Measurements from ENCODE around the gene TGM3.

Gene TGM3

DNA sequence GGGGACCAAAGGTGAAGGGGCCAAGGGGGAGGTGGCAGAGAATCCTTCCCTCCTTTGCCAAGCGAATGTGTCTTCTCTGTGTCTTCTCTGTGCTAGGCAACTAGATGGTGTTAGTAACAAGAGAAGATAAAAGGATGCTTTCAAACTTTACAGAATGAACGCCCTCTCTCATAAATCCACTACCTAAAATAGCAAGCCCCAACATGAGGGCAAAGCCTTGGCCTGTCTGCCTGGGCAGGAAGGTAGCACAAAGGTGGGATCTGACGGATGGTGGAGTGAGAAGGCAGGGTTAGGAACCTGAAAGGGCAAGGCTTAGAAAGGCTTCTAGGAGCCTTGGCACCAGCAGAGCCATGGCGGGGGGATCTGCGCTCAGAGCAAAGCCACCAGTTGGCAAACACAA is 13.6 kb upstream of the TGM3 start:
- no peak for DNase-seq (ENCODE audit: low spot score)
- in situ Hi-C loops (cut with MboI; ENCODE audit: low pct_unique_long_range_greater_than_20kb, low sequenced_read_pairs, unreplicated experiment): no loop called here
- TF ChIP-seq CTCF (IDR thresholded peaks at IDR 0.05; ENCODE audit: extremely low read depth, insufficient read depth, missing control alignments): no peak

DNA sequence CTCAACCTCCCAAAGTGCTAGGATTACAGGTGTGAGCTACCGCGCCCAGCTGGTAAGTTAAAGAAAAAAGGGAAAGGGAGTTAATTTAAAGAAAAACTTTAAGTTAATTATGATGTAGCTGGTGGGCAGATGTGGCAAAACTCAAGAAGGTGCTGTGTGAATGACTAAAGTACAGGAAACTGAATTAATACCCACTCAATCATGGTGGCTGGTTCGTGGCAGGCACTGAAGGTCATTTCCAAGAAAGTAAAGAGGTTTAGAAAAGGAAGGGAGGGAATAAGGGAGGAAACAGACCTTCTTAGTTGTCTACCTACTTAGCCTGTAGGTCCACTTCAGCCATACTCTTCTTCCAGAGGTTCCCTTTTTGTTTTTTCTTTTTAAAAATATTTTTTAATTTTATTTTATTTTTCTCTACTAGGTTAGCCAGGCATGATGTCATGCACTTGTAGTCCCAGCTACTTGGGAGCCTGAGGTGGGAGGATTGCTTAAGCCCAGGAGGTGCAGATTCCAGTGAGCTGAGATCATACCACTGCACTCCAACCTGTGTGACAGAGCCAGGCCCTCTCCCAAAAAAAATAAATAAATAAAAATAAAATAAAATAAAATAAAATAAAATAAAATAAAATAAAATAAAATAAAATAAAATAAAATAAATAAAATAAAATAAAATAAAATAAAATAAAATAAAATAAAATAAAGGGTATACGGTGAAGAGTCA is 11.9 kb upstream of the TGM3 start:
- DNase-seq (ENCODE audit: low spot score): no peak
- in situ Hi-C loops (cut with MboI; ENCODE audit: low pct_unique_long_range_greater_than_20kb, low sequenced_read_pairs, unreplicated experiment): no loop called here
- no peak for TF ChIP-seq CTCF (IDR thresholded peaks at IDR 0.05; ENCODE audit: extremely low read depth, insufficient read depth, missing control alignments)

- DNase-seq (ENCODE audit: low spot score): no peak
- no peak for TF ChIP-seq CTCF (IDR thresholded peaks at IDR 0.05; ENCODE audit: extremely low read depth, insufficient read depth, missing control alignments)
- in situ Hi-C loops (cut with MboI; ENCODE audit: low pct_unique_long_range_greater_than_20kb, low sequenced_read_pairs, unreplicated experiment): no loop called here
These were observed 10.6 kb upstream of the TGM3 start for GRCh38 chr20:2285193-2285592.

- in situ Hi-C loops (cut with MboI; ENCODE audit: low pct_unique_long_range_greater_than_20kb, low sequenced_read_pairs, unreplicated experiment): no loop called here
- no peak for DNase-seq (ENCODE audit: low spot score)
- TF ChIP-seq CTCF (IDR thresholded peaks at IDR 0.05; ENCODE audit: extremely low read depth, insufficient read depth, missing control alignments): no peak
These were observed 10.2 kb upstream of the TGM3 start for GRCh38 chr20:2285613-2286012.

GRCh38 chr20:2287504-2287903 is 8.3 kb upstream of the TGM3 start:
- TF ChIP-seq CTCF (IDR thresholded peaks at IDR 0.05; ENCODE audit: extremely low read depth, insufficient read depth, missing control alignments): no peak
- in situ Hi-C loops (cut with MboI; ENCODE audit: low pct_unique_long_range_greater_than_20kb, low sequenced_read_pairs, unreplicated experiment): no loop called here
- no peak for DNase-seq (ENCODE audit: low spot score)

DNA sequence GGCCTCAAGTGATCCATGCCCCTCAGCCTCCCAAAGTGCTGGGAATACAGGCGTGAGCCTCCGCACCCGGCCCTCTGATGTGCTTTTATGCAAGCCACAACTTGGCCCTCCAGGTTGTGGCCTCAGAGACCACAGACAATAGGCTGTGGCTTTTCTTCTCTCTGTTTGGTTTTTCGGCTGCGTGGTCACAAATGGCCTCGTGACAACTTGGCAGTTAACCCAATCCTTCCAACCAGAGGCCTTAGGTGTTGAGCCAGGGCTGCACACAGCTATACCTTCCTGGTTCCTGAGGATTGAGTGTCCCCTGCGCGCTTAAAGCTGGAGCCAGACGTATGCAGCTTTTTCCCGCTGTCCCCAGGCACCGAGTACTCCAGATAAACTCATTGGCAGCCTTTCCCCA is 6.3 kb upstream of the TGM3 start:
- no peak for DNase-seq (ENCODE audit: low spot score)
- TF ChIP-seq CTCF (IDR thresholded peaks at IDR 0.05; ENCODE audit: extremely low read depth, insufficient read depth, missing control alignments): no peak
- in situ Hi-C loops (cut with MboI; ENCODE audit: low pct_unique_long_range_greater_than_20kb, low sequenced_read_pairs, unreplicated experiment): no loop called here
